Gastroesophageal sphincter (tissue), 4 donors: Measurements from ENCODE around the gene FITM2. TPM values are rescaled to one million over a fixed set of nuclear protein-coding genes. Genes with fewer than 3 reads are reported as not detected.

Source experiments
- ATAC-seq: fragments of 150-250 bp; one replicate; pipeline ENCODE4 v1.9.1; 2016; ENCODE audit warnings: mild to moderate bottlenecking, moderate library complexity
- H3K27ac ChIP-seq, 4 donors: fragments of 200-600 bp; sonication (generic) in 3 of 4; 1 replicate in 3 of 4; 2 replicates in 1 of 4; pipeline ENCODE4 v1.5.1; 2016 to 2019
- H3K27me3 ChIP-seq: fragments of 200-600 bp; sonication (generic); one replicate; pipeline ENCODE4 v1.5.1; 2019
- H3K36me3 ChIP-seq, 2 donors: fragments of 200-600 bp; sonication (generic); one replicate each; pipeline ENCODE4 v1.5.1; 2019; ENCODE audit warnings: control low read depth in 1 of 2
- H3K4me1 ChIP-seq, 3 donors: fragments of 200-600 bp; sonication (generic); 1 replicate in 2 of 3; 2 replicates in 1 of 3; pipeline ENCODE4 v1.5.1; 2016 to 2019; ENCODE audit warnings: control low read depth in 2 of 3
- H3K4me3 ChIP-seq, 2 donors: fragments of 200-600 bp; sonication (generic); one replicate each; pipeline ENCODE4 v1.5.1; 2019; ENCODE audit warnings: mild to moderate bottlenecking in 1 of 2, moderate library complexity in 1 of 2
- H3K9me3 ChIP-seq, 3 donors: fragments of 200-600 bp; sonication (generic); one replicate each; pipeline ENCODE4 v1.5.1; 2017 to 2019; ENCODE audit warnings: control low read depth in 2 of 3
- CTCF ChIP-seq, 4 experiments: fragments of 200-600 bp in 2 of 4; fragments of 450-650 bp in 2 of 4; sonication (generic) in 1 of 4; IDR thresholded peaks; one replicate each; pipeline ENCODE4 v1.5.1; 2017 to 2019; ENCODE audit warnings: antibody characterized with exemption in 4 of 4, mild to moderate bottlenecking in 2 of 4, moderate library complexity in 2 of 4
- EP300 ChIP-seq: sonication (generic); formaldehyde crosslinking; IDR thresholded peaks from one replicate; pipeline ENCODE4 v1.6.1; 2017; ENCODE audit warnings: antibody characterized with exemption, mild to moderate bottlenecking
- POLR2A ChIP-seq, 2 donors: fragments of 450-650 bp; IDR thresholded peaks; one replicate each; pipeline ENCODE4 v1.6.1; 2017; ENCODE audit warnings: antibody characterized with exemption in 2 of 2, mild to moderate bottlenecking in 2 of 2, moderate library complexity in 1 of 2
- POLR2AphosphoS5 ChIP-seq: sonication (generic); formaldehyde crosslinking; IDR thresholded peaks from one replicate; pipeline ENCODE4 v1.6.1; 2017; ENCODE audit warnings: antibody characterized with exemption
- WGBS, 2 donors: methylation state at CpG; one replicate each; pipeline ENCODE4 v1.1.5; 2018; ENCODE audit warnings: low coverage in 1 of 2; 5-methylcytosine and 5-hydroxymethylcytosine counted together
- total RNA-seq, 4 donors: library from RNA; depleted of rRNA; stranded (reverse); fragments of >200 nt; gene quantifications; one replicate each; pipeline ENCODE4 v1.1.0, GENCODE V29; 2016

The FITM2 gene
- total RNA-seq, 4 donors from 2014 or later, result 8.0 to 12.1 (median 9.6) TPM

- H3K4me3 ChIP-seq, result no peak overlapping the region
- 63 to 72% methylated on average over 12 to 14 of the region's 14 CpGs for WGBS, 2 donors
Measured at GRCh38 chr20:44356353-44356723, 45.3 kb upstream of the FITM2 start.

GRCh38 chr20:44355498-44356352, 44.7 kb upstream of the FITM2 start, which contains the start of gene HNF4A:
Gene HNF4A, plus strand, starts transcription at chr20:44355699. Its CDS starts 106 bp downstream, at chr20:44355805.
- no CpG with 5 or more reads among the region's 40 CpGs for WGBS, 2 donors
- TF ChIP-seq POLR2AphosphoS5 (no peak), EP300 (no peak), CTCF (IDR thresholded peaks at IDR 0.05) (no peak), POLR2A (IDR thresholded peaks at IDR 0.05) (no peak)
- peaks cover 34% of the 10 kb centered on the region for H3K27me3 ChIP-seq
- H3K36me3 ChIP-seq, result no peaks in the 10 kb centered on the region
- H3K4me1 ChIP-seq, result peaks cover 0 to 3% (median 0%) of the 10 kb centered on the region in 3 donors
- H3K4me3 ChIP-seq, result no peak within 1 kb of the TSS
- H3K27ac ChIP-seq, result no peak within 1 kb of the TSS
- no peak for ATAC-seq
- H3K9me3 ChIP-seq, result no peaks in the 10 kb centered on the region

More at GRCh38 chr20:44356353-44356723, 45.3 kb upstream of the FITM2 start:
- H3K9me3 ChIP-seq, result no peaks in the 10 kb centered on the region
- peaks cover 0 to 3% (median 0%) of the 10 kb centered on the region in 3 donors for H3K4me1 ChIP-seq
- H3K27me3 ChIP-seq, result peaks cover 31% of the 10 kb centered on the region
- H3K27ac ChIP-seq, result no peak overlapping the region
- ATAC-seq, result no peak
- no peaks in the 10 kb centered on the region for H3K36me3 ChIP-seq
- TF ChIP-seq POLR2AphosphoS5 (no peak), EP300 (no peak), CTCF (IDR thresholded peaks at IDR 0.05) (no peak), POLR2A (IDR thresholded peaks at IDR 0.05) (no peak)

- Histone ChIP-seq H3K36me3 (no peaks in the 10 kb centered on the region), H3K27ac (no peak overlapping the region), H3K27me3 (peaks cover 41% of the 10 kb centered on the region), H3K9me3 (no peaks in the 10 kb centered on the region), H3K4me1 (peaks cover 0 to 3% (median 0%) of the 10 kb centered on the region in 3 donors), H3K4me3 (no peak overlapping the region)
- WGBS, 2 donors, result 76 to 81% methylated on average over 2 to 5 of the region's 6 CpGs
- no peak for TF ChIP-seq POLR2A (IDR thresholded peaks at IDR 0.05)
- no peak for TF ChIP-seq EP300
- TF ChIP-seq POLR2AphosphoS5, result no peak
- no peak for TF ChIP-seq CTCF (IDR thresholded peaks at IDR 0.05)
- no peak for ATAC-seq
Measured at GRCh38 chr20:44354979-44355497, 44.0 kb upstream of the FITM2 start.

- no peak overlapping the region for H3K27ac ChIP-seq
- H3K4me3 ChIP-seq, result no peak overlapping the region
- no peak for ATAC-seq
- no peak for TF ChIP-seq POLR2AphosphoS5
- no peak for TF ChIP-seq EP300
- no peak for TF ChIP-seq CTCF (IDR thresholded peaks at IDR 0.05)
- TF ChIP-seq POLR2A (IDR thresholded peaks at IDR 0.05), result no peak
- H3K36me3 ChIP-seq, result no peaks in the 10 kb centered on the region
- WGBS, 2 donors, result 51 to 76% methylated on average over 3 to 6 of the region's 6 CpGs
- H3K4me1 ChIP-seq, result no peaks in the 10 kb centered on the region
- peaks cover 41% of the 10 kb centered on the region for H3K27me3 ChIP-seq
- H3K9me3 ChIP-seq, result no peaks in the 10 kb centered on the region
Measured at GRCh38 chr20:44350567-44350966, 39.6 kb upstream of the FITM2 start.
